Measurements from ENCODE around the gene SRP14. TPM values are rescaled to one million over a fixed set of nuclear protein-coding genes. Genes with fewer than 3 reads are reported as not detected.
A peak's percentile ranks its signal among the peaks of the same experiment; 100 is the strongest.

The SRP14 gene
- total RNA-seq, 1 experiment from 2014 or later, result 223 TPM

GRCh38 chr15:40054855-40055575 is 16.0 kb upstream of the SRP14 start:
- Mint-ChIP-seq H3K27ac (ENCODE audit: unreplicated experiment) (peak overlapping the region; percentile 2), H3K9me3 (ENCODE audit: unreplicated experiment) (peaks cover 6% of the 10 kb centered on the region), H3K27me3 (ENCODE audit: insufficient read depth, unreplicated experiment) (no peaks in the 10 kb centered on the region), H3K36me3 (ENCODE audit: insufficient read depth, unreplicated experiment) (no peaks in the 10 kb centered on the region), H3K4me1 (ENCODE audit: low read depth, unreplicated experiment) (peaks cover 24% of the 10 kb centered on the region), H3K4me3 (ENCODE audit: unreplicated experiment) (no peak overlapping the region)
- Histone ChIP-seq H3K9me3 (no peaks in the 10 kb centered on the region), H3K4me3 (ENCODE audit: low read depth, low read length) (no peak overlapping the region), H3K4me1 (peaks cover 29% of the 10 kb centered on the region), H3K27me3 (replicated peaks; ENCODE audit: control insufficient read depth, insufficient read depth, low read length) (no peaks in the 10 kb centered on the region), H3K36me3 (ENCODE audit: control insufficient read depth, insufficient read depth, low read length) (no peaks in the 10 kb centered on the region)
- no TSS peak for BruUV-seq (replicated peaks)
- CTCF ChIA-PET, result no interaction called here
- intact Hi-C loops (cut with micrococcal nuclease; ENCODE audit: unreplicated experiment), result no loop called here
- DNase-seq, result peak in 1 of 2 experiments; percentile 70
- POLR2A ChIA-PET, result no interaction called here
- TF ChIP-seq, protein P1, sequence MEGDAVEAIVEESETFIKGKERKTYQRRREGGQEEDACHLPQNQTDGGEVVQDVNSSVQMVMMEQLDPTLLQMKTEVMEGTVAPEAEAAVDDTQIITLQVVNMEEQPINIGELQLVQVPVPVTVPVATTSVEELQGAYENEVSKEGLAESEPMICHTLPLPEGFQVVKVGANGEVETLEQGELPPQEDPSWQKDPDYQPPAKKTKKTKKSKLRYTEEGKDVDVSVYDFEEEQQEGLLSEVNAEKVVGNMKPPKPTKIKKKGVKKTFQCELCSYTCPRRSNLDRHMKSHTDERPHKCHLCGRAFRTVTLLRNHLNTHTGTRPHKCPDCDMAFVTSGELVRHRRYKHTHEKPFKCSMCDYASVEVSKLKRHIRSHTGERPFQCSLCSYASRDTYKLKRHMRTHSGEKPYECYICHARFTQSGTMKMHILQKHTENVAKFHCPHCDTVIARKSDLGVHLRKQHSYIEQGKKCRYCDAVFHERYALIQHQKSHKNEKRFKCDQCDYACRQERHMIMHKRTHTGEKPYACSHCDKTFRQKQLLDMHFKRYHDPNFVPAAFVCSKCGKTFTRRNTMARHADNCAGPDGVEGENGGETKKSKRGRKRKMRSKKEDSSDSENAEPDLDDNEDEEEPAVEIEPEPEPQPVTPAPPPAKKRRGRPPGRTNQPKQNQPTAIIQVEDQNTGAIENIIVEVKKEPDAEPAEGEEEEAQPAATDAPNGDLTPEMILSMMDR (IDR thresholded peaks at IDR 0.05; ENCODE audit: insufficient read depth in 1 of 2, low read depth in 1 of 2, low read length in 1 of 2, severe bottlenecking in 1 of 2, unreplicated experiment in 1 of 2), result no peak

- peaks cover 29% of the 10 kb centered on the region for H3K4me1 ChIP-seq
- intact Hi-C loops (cut with micrococcal nuclease; ENCODE audit: unreplicated experiment), result no loop called here
- H3K27me3 Mint-ChIP-seq (ENCODE audit: insufficient read depth, unreplicated experiment), result no peaks in the 10 kb centered on the region
- POLR2A ChIA-PET, result no interaction called here
- DNase-seq, result no peak
- no peak overlapping the region for H3K4me3 ChIP-seq (ENCODE audit: low read depth, low read length)
- BruUV-seq (replicated peaks), result no TSS peak
- peaks cover 9% of the 10 kb centered on the region for H3K9me3 Mint-ChIP-seq (ENCODE audit: unreplicated experiment)
- CTCF ChIA-PET, result no interaction called here
- no peak overlapping the region for H3K4me3 Mint-ChIP-seq (ENCODE audit: unreplicated experiment)
- no peak overlapping the region for H3K27ac Mint-ChIP-seq (ENCODE audit: unreplicated experiment)
- H3K36me3 Mint-ChIP-seq (ENCODE audit: insufficient read depth, unreplicated experiment), result no peaks in the 10 kb centered on the region
- TF ChIP-seq, protein P1 (IDR thresholded peaks at IDR 0.05; ENCODE audit: insufficient read depth in 1 of 2, low read depth in 1 of 2, low read length in 1 of 2, severe bottlenecking in 1 of 2, unreplicated experiment in 1 of 2), result no peak
- H3K4me1 Mint-ChIP-seq (ENCODE audit: low read depth, unreplicated experiment), result peaks cover 27% of the 10 kb centered on the region
- H3K36me3 ChIP-seq (ENCODE audit: control insufficient read depth, insufficient read depth, low read length), result no peaks in the 10 kb centered on the region
- no peaks in the 10 kb centered on the region for H3K9me3 ChIP-seq
- no peaks in the 10 kb centered on the region for H3K27me3 ChIP-seq (replicated peaks; ENCODE audit: control insufficient read depth, insufficient read depth, low read length)
Observed at GRCh38 chr15:40054605-40054854, 15.5 kb upstream of the SRP14 start.

DNA sequence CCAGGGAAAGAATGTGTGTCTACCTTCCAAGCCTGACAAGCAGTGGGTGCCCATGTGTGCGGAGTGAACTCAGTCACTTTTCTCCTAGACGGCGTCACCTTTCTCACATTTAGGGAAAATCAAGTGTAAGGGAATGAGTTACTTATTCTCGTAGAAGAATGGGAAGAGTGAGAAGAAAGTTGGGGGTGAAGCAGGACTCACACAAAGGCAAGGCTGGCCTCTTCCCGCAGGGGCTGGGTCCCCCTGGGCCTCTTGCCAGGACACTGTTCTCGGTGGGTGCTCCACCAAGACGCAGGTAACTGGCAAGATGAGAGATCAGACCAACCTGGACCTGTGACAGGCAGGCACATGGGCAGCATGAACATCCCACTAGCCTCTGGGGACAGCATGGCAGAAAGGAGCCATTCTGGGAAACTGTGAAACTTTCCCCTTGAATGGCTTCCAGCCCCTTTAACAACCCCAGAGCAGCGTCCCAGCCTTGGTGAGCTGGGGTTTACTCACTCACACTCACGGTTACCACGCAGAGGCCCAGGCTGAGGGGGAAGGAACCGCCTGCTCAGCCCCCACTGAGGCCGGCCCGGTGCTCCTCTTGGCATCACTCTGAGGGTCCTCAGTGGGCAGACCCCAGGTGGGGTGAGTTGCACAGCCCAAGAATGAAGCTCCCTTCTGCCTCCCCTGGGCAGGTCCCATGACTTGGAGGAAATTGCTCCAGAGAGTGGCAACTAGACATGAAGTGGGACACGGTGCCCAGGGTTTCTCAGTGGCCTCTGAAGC is 15.0 kb upstream of the SRP14 start:
- H3K9me3 ChIP-seq, result no peaks in the 10 kb centered on the region
- Mint-ChIP-seq H3K27me3 (ENCODE audit: insufficient read depth, unreplicated experiment) (no peaks in the 10 kb centered on the region), H3K9me3 (ENCODE audit: unreplicated experiment) (peaks cover 9% of the 10 kb centered on the region), H3K27ac (ENCODE audit: unreplicated experiment) (no peak overlapping the region), H3K4me1 (ENCODE audit: low read depth, unreplicated experiment) (peaks cover 27% of the 10 kb centered on the region), H3K4me3 (ENCODE audit: unreplicated experiment) (no peak overlapping the region), H3K36me3 (ENCODE audit: insufficient read depth, unreplicated experiment) (no peaks in the 10 kb centered on the region)
- ChIA-PET CTCF (interaction anchor here (1.3 kb wide), 1 partner anchor 221 kb away, joined by 3 read pairs; no protein-coding TSS in a partner anchor), POLR2A (no interaction called here)
- intact Hi-C loops (cut with micrococcal nuclease; ENCODE audit: unreplicated experiment), result no loop called here
- no peak overlapping the region for H3K4me3 ChIP-seq (ENCODE audit: low read depth, low read length)
- BruUV-seq (replicated peaks), result no TSS peak
- H3K27me3 ChIP-seq (replicated peaks; ENCODE audit: control insufficient read depth, insufficient read depth, low read length), result no peaks in the 10 kb centered on the region
- no peaks in the 10 kb centered on the region for H3K36me3 ChIP-seq (ENCODE audit: control insufficient read depth, insufficient read depth, low read length)
- no peak for DNase-seq
- TF ChIP-seq, protein P1 (IDR thresholded peaks at IDR 0.05; ENCODE audit: insufficient read depth in 1 of 2, low read depth in 1 of 2, low read length in 1 of 2, severe bottlenecking in 1 of 2, unreplicated experiment in 1 of 2), result no peak
- peaks cover 29% of the 10 kb centered on the region for H3K4me1 ChIP-seq

Data from Caco-2 (cell line).